ENCODE results near the gene SCAND1. TPM values are rescaled to one million over a fixed set of nuclear protein-coding genes. Genes with fewer than 3 reads are reported as not detected.
"Not testable (repeated sequence)": the region's sequence is repeated elsewhere in the genome, so short reads cannot be mapped to it uniquely, and the experiment has no call there.

Gene SCAND1
- total RNA-seq, 2 donors from 2014 or later: 35.5 to 43.6 TPM

- DNase-seq (ENCODE audit: low spot score): no peak
- intact Hi-C loops (cut with DNase I): no loop called here
Observed at GRCh38 chr20:35968930-35969329, 14.6 kb upstream of the SCAND1 start.

- intact Hi-C loops (cut with DNase I): no loop called here
- DNase-seq (ENCODE audit: low spot score): no peak
Observed at GRCh38 chr20:35967979-35968640, 13.8 kb upstream of the SCAND1 start, which contains the start of gene CNBD2. Gene CNBD2 (plus strand): TSS chr20:35968590. CDS start chr20:35968763, 173 bp downstream.

DNA sequence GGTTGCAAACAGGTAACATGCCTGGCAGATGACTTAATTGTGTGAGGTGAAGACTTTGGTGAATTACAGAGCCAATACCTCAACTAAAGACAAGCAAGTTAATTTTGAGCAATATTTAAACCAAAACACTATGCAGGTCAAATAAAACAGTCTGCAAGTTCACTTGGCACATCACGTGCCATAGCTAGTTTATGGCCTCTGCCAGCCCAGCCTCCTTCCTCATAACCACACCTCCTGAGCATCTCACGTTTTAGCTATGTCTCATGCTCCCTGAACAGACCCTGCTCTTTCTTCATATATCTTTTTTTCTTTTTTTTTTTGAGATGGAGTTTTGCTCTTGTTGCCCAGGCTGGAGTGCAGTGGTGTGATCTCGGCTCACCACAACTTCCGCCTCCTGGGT lies 9.6 kb upstream of the SCAND1 start:
- no peak for DNase-seq (ENCODE audit: low spot score)
- intact Hi-C loops (cut with DNase I): no loop called here

DNA sequence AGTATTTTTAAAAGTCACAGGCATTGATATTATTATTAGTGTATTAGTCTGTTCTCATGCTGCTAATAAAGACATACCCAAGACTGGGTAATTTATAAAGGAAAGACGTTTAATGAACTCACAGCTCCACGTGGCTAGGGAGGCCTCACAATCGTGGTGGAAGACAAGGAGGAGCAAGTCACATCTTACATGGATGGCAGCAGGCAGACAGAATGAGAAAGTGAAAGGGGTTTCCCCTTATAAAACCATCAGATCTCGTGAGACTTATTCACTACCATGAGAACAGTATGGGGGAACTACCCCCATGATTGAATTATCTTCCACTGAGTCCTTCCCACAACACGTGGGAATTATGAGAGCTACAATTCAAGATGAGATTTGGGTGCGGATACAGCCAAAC lies 5.0 kb upstream of the SCAND1 start:
- DNase-seq (ENCODE audit: low spot score); intact Hi-C loops (cut with DNase I): not testable (repeated sequence)

DNA sequence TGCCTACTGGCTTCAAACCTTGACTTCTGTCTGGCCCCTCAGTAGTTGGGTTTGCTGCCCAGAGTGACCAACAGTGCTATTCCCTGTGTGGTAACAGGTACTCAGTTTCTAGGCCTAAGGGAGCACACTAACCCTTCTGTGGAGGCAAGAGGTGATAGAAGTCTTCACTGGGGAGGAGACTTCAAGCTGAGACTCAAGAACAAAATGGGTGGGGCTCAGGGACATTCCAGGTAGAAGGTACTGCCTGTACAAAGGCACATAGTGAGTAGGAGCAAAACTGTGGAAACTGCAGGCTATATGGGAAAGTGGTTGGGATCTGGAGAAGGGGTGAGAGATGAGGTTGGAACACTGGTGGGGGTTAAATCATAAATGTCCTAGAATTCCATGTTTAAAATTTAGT lies 2.3 kb upstream of the SCAND1 start:
- no peak for DNase-seq (ENCODE audit: low spot score)
- intact Hi-C loops (cut with DNase I): no loop called here

- no peak for DNase-seq (ENCODE audit: low spot score)
- intact Hi-C loops (cut with DNase I): no loop called here
Observed at GRCh38 chr20:35954907-35955251, 577 bp upstream of the SCAND1 start.

- peak; percentile 88 for DNase-seq (ENCODE audit: low spot score)
- intact Hi-C loops (cut with DNase I): no loop called here
Observed at GRCh38 chr20:35953387-35954199, 709 bp downstream of the SCAND1 start.

GRCh38 chr20:35952480-35953386 lies 1.6 kb downstream of the SCAND1 start:
- no peak for DNase-seq (ENCODE audit: low spot score)
- intact Hi-C loops (cut with DNase I): no loop called here

GRCh38 chr20:35952080-35952479 lies 2.2 kb downstream of the SCAND1 start:
- DNase-seq (ENCODE audit: low spot score); intact Hi-C loops (cut with DNase I): not testable (repeated sequence)

DNA sequence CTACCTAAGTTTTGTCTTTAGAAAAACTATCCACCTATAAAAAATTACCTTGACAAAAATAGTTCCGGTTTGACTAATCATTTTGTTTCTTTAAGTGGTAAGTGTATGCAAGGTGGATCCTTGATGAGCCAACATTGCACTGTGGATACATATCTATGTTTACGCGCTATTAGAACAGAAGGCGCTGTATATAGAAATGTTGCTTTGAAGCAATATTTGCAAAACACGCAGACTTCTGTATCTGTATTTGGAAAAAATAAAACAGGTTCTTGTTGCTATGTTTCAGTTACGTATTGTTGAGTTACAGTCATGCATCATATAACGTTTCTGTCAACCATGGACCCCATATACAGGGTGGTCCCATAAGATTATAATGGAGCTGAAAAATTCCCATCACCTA lies 4.2 kb downstream of the SCAND1 start:
- intact Hi-C loops (cut with DNase I): no loop called here
- DNase-seq (ENCODE audit: low spot score): no peak

GRCh38 chr20:35947907-35948306 lies 6.4 kb downstream of the SCAND1 start:
- intact Hi-C loops (cut with DNase I): no loop called here
- DNase-seq (ENCODE audit: low spot score): no peak

DNA sequence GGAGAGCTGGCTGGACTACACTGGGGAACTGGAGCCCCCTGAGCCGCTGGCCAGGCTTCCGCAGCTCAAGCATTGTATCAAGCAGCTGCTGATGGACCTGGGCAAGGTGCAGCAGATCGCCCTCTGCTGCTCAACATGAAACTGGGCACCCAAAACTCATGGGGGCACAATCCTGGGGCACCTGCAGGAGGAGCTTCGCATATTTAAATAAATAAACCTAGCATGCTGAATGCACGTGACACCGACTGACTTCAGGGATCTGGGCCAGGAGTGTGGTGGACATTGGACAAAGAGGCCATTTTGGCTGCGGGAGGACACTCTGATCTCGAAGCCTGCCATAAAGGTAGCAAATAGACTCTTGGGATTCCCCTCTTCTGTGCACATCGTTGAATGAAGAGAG lies 6.8 kb downstream of the SCAND1 start:
- intact Hi-C loops (cut with DNase I): no loop called here
- no peak for DNase-seq (ENCODE audit: low spot score)

DNA sequence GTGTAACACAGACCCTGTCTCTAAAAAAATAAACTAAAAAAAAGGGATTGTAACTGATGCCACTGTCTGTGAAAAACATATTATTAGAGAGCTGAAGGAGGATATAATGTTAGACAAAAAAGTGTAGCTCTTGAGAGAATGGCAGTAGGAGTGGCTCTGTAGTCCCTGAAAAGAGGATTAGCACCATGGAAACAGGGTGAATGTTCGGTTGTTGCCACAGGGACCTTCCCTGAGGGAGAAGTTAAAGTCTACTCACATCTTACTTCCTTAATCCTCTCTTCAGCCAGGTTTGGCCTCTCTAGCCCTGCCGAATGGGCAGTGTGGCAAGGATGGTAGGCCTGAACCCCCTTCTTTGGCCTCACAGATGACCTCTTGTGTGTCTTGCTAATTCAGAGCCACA lies 12.1 kb downstream of the SCAND1 start:
- intact Hi-C loops (cut with DNase I): no loop called here
- no peak for DNase-seq (ENCODE audit: low spot score)

GRCh38 chr20:35941620-35942019 lies 12.7 kb downstream of the SCAND1 start:
- intact Hi-C loops (cut with DNase I): no loop called here
- no peak for DNase-seq (ENCODE audit: low spot score)

GRCh38 chr20:35939264-35939663 lies 15.0 kb downstream of the SCAND1 start:
- intact Hi-C loops (cut with DNase I): no loop called here
- DNase-seq (ENCODE audit: low spot score): no peak

GRCh38 chr20:35934050-35934449 lies 20.3 kb downstream of the SCAND1 start:
- no peak for DNase-seq (ENCODE audit: low spot score)
- intact Hi-C loops (cut with DNase I): no loop called here

GRCh38 chr20:35929301-35929700 lies 25.0 kb downstream of the SCAND1 start:
- intact Hi-C loops (cut with DNase I): no loop called here

DNA sequence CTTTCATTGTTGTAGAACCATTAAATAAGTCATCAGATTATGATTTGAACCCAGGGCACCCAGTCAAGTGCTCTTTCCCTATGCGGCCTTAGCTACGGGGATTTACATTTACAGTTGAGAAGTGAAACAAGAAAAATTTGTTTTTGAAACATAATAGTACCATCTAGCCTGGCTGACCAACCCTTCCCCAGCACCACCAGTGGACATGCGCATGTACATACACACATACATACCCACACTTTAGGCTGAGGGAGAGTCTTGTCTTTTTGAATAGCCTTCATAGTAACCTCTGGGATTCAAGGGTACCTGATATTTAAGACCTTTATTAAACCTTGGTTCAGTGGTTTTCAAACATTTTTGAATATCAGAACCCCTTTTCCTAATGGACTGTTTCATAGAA lies 33.8 kb downstream of the SCAND1 start:
- intact Hi-C loops (cut with DNase I): no loop called here
- no peak for DNase-seq (ENCODE audit: low spot score)

More at GRCh38 chr20:35929301-35929700, 25.0 kb downstream of the SCAND1 start:
- DNase-seq (ENCODE audit: low spot score): no peak

GRCh38 chr20:35918021-35918420 lies 36.3 kb downstream of the SCAND1 start:
- intact Hi-C loops (cut with DNase I): no loop called here
- DNase-seq (ENCODE audit: low spot score): no peak

GRCh38 chr20:35917077-35917476 lies 37.2 kb downstream of the SCAND1 start:
- DNase-seq (ENCODE audit: low spot score): no peak
- intact Hi-C loops (cut with DNase I): no loop called here

All from posterior vena cava (tissue), 2 donors.